ENCODE measurements around the gene PMCH. TPM values are rescaled to one million over a fixed set of nuclear protein-coding genes. Genes with fewer than 3 reads are reported as not detected.

Gene PMCH
- total RNA-seq, 1 experiment from 2014 or later: not detected

- H3K36me3 Mint-ChIP-seq (ENCODE audit: insufficient read depth, unreplicated experiment): no peaks in the 10 kb centered on the region
- no peak for TF ChIP-seq CTCF (IDR thresholded peaks at IDR 0.05; ENCODE audit: unreplicated experiment)
- no TSS peak for BruUV-seq (replicated peaks)
- DNase-seq: no peak
- H3K9me3 Mint-ChIP-seq (ENCODE audit: low read depth, unreplicated experiment): peaks cover 14% of the 10 kb centered on the region
- no peak overlapping the region for H3K27ac Mint-ChIP-seq (ENCODE audit: unreplicated experiment)
- CTCF ChIA-PET: no interaction called here
- intact Hi-C loops (cut with micrococcal nuclease; ENCODE audit: unreplicated experiment): no loop called here
- no peaks in the 10 kb centered on the region for H3K4me1 Mint-ChIP-seq (ENCODE audit: low read depth, unreplicated experiment)
- no peak overlapping the region for H3K4me3 Mint-ChIP-seq (ENCODE audit: low read depth, unreplicated experiment)
- H3K27me3 Mint-ChIP-seq (ENCODE audit: unreplicated experiment): no peaks in the 10 kb centered on the region
These were observed 4.9 kb upstream of the PMCH start for GRCh38 chr12:102202556-102202955.

GRCh38 chr12:102201436-102202061 lies 3.9 kb upstream of the PMCH start:
- no peak for TF ChIP-seq CTCF (IDR thresholded peaks at IDR 0.05; ENCODE audit: unreplicated experiment)
- H3K9me3 Mint-ChIP-seq (ENCODE audit: low read depth, unreplicated experiment): peaks cover 10% of the 10 kb centered on the region
- no peaks in the 10 kb centered on the region for H3K27me3 Mint-ChIP-seq (ENCODE audit: unreplicated experiment)
- no TSS peak for BruUV-seq (replicated peaks)
- intact Hi-C loops (cut with micrococcal nuclease; ENCODE audit: unreplicated experiment): no loop called here
- DNase-seq: no peak
- no peaks in the 10 kb centered on the region for H3K36me3 Mint-ChIP-seq (ENCODE audit: insufficient read depth, unreplicated experiment)
- H3K4me3 Mint-ChIP-seq (ENCODE audit: low read depth, unreplicated experiment): no peak overlapping the region
- CTCF ChIA-PET: no interaction called here
- no peak overlapping the region for H3K27ac Mint-ChIP-seq (ENCODE audit: unreplicated experiment)
- H3K4me1 Mint-ChIP-seq (ENCODE audit: low read depth, unreplicated experiment): no peaks in the 10 kb centered on the region

- Mint-ChIP-seq H3K9me3 (ENCODE audit: low read depth, unreplicated experiment) (no peaks in the 10 kb centered on the region), H3K4me3 (ENCODE audit: low read depth, unreplicated experiment) (no peak overlapping the region), H3K4me1 (ENCODE audit: low read depth, unreplicated experiment) (no peaks in the 10 kb centered on the region), H3K27me3 (ENCODE audit: unreplicated experiment) (no peaks in the 10 kb centered on the region), H3K36me3 (ENCODE audit: insufficient read depth, unreplicated experiment) (no peaks in the 10 kb centered on the region), H3K27ac (ENCODE audit: unreplicated experiment) (no peak overlapping the region)
- no peak for TF ChIP-seq CTCF (IDR thresholded peaks at IDR 0.05; ENCODE audit: unreplicated experiment)
- BruUV-seq (replicated peaks): no TSS peak
- no peak for DNase-seq
- intact Hi-C loops (cut with micrococcal nuclease; ENCODE audit: unreplicated experiment): no loop called here
- CTCF ChIA-PET: no interaction called here
These were observed 1.8 kb downstream of the PMCH start for GRCh38 chr12:102195826-102196225.

- Mint-ChIP-seq H3K27me3 (ENCODE audit: unreplicated experiment) (no peaks in the 10 kb centered on the region), H3K36me3 (ENCODE audit: insufficient read depth, unreplicated experiment) (no peaks in the 10 kb centered on the region), H3K4me3 (ENCODE audit: low read depth, unreplicated experiment) (no peak overlapping the region), H3K9me3 (ENCODE audit: low read depth, unreplicated experiment) (no peaks in the 10 kb centered on the region), H3K4me1 (ENCODE audit: low read depth, unreplicated experiment) (no peaks in the 10 kb centered on the region), H3K27ac (ENCODE audit: unreplicated experiment) (no peak overlapping the region)
- BruUV-seq (replicated peaks): no TSS peak
- CTCF ChIA-PET: no interaction called here
- intact Hi-C loops (cut with micrococcal nuclease; ENCODE audit: unreplicated experiment): no loop called here
- DNase-seq: no peak
- no peak for TF ChIP-seq CTCF (IDR thresholded peaks at IDR 0.05; ENCODE audit: unreplicated experiment)
These were observed 15.0 kb downstream of the PMCH start for GRCh38 chr12:102182635-102183034.
